ENCODE results near the gene BMF.

Gene BMF

DNA sequence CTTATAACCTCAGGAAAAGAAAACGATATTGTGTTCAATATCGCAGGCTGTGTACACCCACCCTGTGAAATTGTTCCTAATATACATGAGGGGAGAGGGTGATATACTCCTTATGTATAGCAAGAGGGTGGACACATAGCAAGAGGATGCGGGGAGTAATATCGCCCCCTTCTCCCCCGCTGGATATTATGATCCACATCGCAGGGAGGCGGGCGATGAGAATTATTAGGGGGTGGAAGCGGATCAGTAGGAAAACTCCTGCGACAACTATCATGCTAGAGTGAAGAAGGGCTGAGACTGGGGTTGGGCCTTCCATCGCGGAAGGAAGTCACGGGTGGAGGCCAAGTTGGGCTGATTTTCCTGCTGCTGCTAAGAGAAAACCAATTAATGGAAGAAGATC, 24.9 kb upstream of the BMF start:
- no peak overlapping the region for H3K4me3 ChIP-seq (replicated peaks; ENCODE audit: insufficient read depth, low read length)
- no peaks in the 10 kb centered on the region for H3K27me3 ChIP-seq (ENCODE audit: insufficient read depth, poor library complexity, severe bottlenecking)
- H3K27ac ChIP-seq (replicated peaks): no peak overlapping the region
- DNase-seq (ENCODE audit: low read depth in 1 of 2, low spot score in 1 of 2): no peak
- TF ChIP-seq SPI1 (IDR thresholded peaks at IDR 0.05; ENCODE audit: borderline replicate concordance, low read depth): no peak
- TF ChIP-seq, protein P1, sequence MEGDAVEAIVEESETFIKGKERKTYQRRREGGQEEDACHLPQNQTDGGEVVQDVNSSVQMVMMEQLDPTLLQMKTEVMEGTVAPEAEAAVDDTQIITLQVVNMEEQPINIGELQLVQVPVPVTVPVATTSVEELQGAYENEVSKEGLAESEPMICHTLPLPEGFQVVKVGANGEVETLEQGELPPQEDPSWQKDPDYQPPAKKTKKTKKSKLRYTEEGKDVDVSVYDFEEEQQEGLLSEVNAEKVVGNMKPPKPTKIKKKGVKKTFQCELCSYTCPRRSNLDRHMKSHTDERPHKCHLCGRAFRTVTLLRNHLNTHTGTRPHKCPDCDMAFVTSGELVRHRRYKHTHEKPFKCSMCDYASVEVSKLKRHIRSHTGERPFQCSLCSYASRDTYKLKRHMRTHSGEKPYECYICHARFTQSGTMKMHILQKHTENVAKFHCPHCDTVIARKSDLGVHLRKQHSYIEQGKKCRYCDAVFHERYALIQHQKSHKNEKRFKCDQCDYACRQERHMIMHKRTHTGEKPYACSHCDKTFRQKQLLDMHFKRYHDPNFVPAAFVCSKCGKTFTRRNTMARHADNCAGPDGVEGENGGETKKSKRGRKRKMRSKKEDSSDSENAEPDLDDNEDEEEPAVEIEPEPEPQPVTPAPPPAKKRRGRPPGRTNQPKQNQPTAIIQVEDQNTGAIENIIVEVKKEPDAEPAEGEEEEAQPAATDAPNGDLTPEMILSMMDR (IDR thresholded peaks at IDR 0.05; ENCODE audit: insufficient read depth, low read length): no peak
- TF ChIP-seq POLR2AphosphoS5 (IDR thresholded peaks at IDR 0.05; ENCODE audit: low read depth): no peak
- TF ChIP-seq GABPA (IDR thresholded peaks at IDR 0.05; ENCODE audit: low read depth): no peak
- TF ChIP-seq, protein P2, sequence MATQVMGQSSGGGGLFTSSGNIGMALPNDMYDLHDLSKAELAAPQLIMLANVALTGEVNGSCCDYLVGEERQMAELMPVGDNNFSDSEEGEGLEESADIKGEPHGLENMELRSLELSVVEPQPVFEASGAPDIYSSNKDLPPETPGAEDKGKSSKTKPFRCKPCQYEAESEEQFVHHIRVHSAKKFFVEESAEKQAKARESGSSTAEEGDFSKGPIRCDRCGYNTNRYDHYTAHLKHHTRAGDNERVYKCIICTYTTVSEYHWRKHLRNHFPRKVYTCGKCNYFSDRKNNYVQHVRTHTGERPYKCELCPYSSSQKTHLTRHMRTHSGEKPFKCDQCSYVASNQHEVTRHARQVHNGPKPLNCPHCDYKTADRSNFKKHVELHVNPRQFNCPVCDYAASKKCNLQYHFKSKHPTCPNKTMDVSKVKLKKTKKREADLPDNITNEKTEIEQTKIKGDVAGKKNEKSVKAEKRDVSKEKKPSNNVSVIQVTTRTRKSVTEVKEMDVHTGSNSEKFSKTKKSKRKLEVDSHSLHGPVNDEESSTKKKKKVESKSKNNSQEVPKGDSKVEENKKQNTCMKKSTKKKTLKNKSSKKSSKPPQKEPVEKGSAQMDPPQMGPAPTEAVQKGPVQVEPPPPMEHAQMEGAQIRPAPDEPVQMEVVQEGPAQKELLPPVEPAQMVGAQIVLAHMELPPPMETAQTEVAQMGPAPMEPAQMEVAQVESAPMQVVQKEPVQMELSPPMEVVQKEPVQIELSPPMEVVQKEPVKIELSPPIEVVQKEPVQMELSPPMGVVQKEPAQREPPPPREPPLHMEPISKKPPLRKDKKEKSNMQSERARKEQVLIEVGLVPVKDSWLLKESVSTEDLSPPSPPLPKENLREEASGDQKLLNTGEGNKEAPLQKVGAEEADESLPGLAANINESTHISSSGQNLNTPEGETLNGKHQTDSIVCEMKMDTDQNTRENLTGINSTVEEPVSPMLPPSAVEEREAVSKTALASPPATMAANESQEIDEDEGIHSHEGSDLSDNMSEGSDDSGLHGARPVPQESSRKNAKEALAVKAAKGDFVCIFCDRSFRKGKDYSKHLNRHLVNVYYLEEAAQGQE (IDR thresholded peaks at IDR 0.05; ENCODE audit: insufficient replicate concordance, low read depth): no peak

DNA sequence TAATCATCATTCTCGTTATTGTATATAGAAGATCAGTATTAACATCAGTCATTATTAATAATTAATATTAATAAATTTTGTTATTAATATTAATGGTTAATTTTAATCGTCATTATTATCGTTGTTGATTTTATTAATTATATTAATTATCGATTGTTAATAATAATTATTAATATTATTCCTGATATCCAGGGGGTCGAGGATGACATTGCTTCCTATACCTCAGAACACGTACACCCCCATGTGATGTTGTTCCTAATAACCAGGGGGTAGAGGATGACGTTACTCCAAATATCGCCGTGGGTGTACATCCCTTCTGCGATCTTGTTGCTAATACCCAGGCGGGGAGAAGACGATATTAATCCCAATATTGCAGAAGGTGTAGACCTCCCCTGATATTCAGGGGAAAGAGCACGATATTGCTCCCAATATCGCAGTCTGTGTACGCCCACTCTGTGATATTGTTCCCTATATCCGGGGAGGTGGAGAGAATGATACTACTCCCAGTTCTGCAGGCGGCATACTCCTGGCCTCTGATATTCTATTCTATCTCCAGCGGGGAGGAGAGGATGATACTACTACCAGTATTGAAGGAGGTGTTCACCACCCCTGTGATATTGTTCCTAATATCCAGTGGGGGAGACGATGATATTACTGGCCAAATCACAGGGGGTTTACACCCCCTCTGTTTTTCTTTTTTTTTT, 22.3 kb upstream of the BMF start:
- no peak overlapping the region for H3K27ac ChIP-seq (replicated peaks)
- no peak overlapping the region for H3K4me3 ChIP-seq (replicated peaks; ENCODE audit: insufficient read depth, low read length)
- DNase-seq (ENCODE audit: low read depth in 1 of 2, low spot score in 1 of 2): no peak
- no peaks in the 10 kb centered on the region for H3K27me3 ChIP-seq (ENCODE audit: insufficient read depth, poor library complexity, severe bottlenecking)
- no peak for TF ChIP-seq GABPA (IDR thresholded peaks at IDR 0.05; ENCODE audit: low read depth)
- TF ChIP-seq, protein P2 (IDR thresholded peaks at IDR 0.05; ENCODE audit: insufficient replicate concordance, low read depth): no peak
- no peak for TF ChIP-seq SPI1 (IDR thresholded peaks at IDR 0.05; ENCODE audit: borderline replicate concordance, low read depth)
- no peak for TF ChIP-seq POLR2AphosphoS5 (IDR thresholded peaks at IDR 0.05; ENCODE audit: low read depth)
- TF ChIP-seq, protein P1 (IDR thresholded peaks at IDR 0.05; ENCODE audit: insufficient read depth, low read length): no peak

DNA sequence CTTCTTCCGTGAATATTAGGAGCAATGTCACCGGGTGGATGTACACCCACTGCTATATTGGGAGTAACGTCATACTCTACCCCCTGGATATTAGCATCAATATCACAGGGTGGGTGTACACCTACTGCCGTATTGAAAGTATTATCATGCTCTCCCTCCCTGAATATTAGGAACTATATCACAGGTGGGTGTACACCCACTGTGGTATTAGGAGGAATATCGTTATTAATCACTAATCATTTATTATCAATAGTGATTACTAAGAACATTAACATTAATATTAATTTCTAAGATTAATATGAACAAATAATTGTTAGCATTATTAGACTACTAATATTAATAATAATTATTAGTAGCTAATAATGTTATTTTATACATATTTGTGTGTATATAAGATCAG, 21.4 kb upstream of the BMF start:
- no peak for DNase-seq (ENCODE audit: low read depth in 1 of 2, low spot score in 1 of 2)
- TF ChIP-seq, protein P1 (IDR thresholded peaks at IDR 0.05; ENCODE audit: insufficient read depth, low read length): no peak
- no peak for TF ChIP-seq GABPA (IDR thresholded peaks at IDR 0.05; ENCODE audit: low read depth)
- no peak for TF ChIP-seq POLR2AphosphoS5 (IDR thresholded peaks at IDR 0.05; ENCODE audit: low read depth)
- TF ChIP-seq, protein P2 (IDR thresholded peaks at IDR 0.05; ENCODE audit: insufficient replicate concordance, low read depth): no peak
- no peak for TF ChIP-seq SPI1 (IDR thresholded peaks at IDR 0.05; ENCODE audit: borderline replicate concordance, low read depth)
- H3K27ac ChIP-seq (replicated peaks): no peak overlapping the region
- H3K4me3 ChIP-seq (replicated peaks; ENCODE audit: insufficient read depth, low read length): no peak overlapping the region
- H3K27me3 ChIP-seq (ENCODE audit: insufficient read depth, poor library complexity, severe bottlenecking): no peaks in the 10 kb centered on the region
